IPS-18a (cell line): ENCODE results near the gene ACKR2.

Experiments used
- H3K27ac ChIP-seq: one replicate; pipeline ENCODE4 v1.5.1; 2013; ENCODE audit warnings: low read length
- H3K27me3 ChIP-seq: one replicate; pipeline ENCODE4 v1.6.1; 2013; ENCODE audit warnings: mild to moderate bottlenecking, low read length; ENCODE audit not compliant: control insufficient read depth, insufficient read depth
- H3K36me3 ChIP-seq: one replicate; pipeline ENCODE4 v1.6.1; 2013; ENCODE audit warnings: low read depth, low read length; ENCODE audit not compliant: control insufficient read depth
- H3K4me1 ChIP-seq: one replicate; pipeline ENCODE4 v1.6.1; 2013; ENCODE audit warnings: low read depth, low read length; ENCODE audit not compliant: control insufficient read depth
- H3K4me3 ChIP-seq: one replicate; pipeline ENCODE4 v1.5.1; 2013; ENCODE audit warnings: low read length
- H3K9ac ChIP-seq: one replicate; pipeline ENCODE4 v1.6.1; 2013; ENCODE audit warnings: mild to moderate bottlenecking, low read length, moderate library complexity
- H3K9me3 ChIP-seq: one replicate; pipeline ENCODE4 v1.6.1; 2013; ENCODE audit warnings: low read depth, low read length; ENCODE audit not compliant: control insufficient read depth

Gene ACKR2

DNA sequence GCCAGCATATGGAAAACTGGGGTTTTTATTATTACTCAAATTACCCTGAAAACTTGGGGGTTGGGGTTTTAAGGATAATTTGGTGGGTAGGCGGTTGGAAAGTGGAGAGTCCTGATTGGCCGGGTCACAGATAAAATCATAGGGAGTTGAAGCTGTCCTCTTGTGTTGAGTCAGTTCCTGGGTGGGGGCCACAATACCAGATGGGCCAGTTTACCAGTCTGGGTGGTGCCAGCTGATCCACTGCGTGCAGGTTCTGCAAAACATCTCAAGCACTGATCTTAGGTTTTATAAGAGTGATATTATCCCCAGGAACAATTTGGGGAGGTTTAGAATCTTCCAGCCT lies 91.8 kb downstream of the ACKR2 start:
- H3K9me3 ChIP-seq = no peaks in the 10 kb centered on the region
- no peak overlapping the region for H3K27ac ChIP-seq
- no peaks in the 10 kb centered on the region for H3K27me3 ChIP-seq
- H3K4me3 ChIP-seq = no peak overlapping the region
- no peaks in the 10 kb centered on the region for H3K36me3 ChIP-seq
- H3K4me1 ChIP-seq = peaks cover 1% of the 10 kb centered on the region
- H3K9ac ChIP-seq = no peak overlapping the region

DNA sequence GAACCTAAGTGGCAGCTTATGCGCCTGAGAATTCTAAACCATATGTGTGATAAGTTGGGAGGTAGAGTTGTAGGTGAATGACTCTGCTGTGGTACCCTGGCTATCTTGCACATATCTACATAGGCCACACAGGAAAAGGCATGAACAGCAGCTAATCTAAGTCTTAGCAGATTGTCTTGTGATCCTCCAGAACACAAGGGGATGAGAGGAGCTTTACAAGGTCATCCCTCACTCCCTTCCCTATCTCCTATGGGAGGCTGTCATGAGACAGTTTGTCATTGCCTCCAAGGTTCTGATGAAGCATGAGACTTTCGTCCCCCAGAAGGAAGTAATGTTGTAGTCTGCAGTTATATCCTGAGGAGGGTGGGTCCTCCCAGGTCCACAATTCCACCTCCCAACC lies 93.0 kb downstream of the ACKR2 start:
- H3K4me3 ChIP-seq = no peak overlapping the region
- H3K9me3 ChIP-seq = no peaks in the 10 kb centered on the region
- H3K4me1 ChIP-seq = no peaks in the 10 kb centered on the region
- no peaks in the 10 kb centered on the region for H3K36me3 ChIP-seq
- no peak overlapping the region for H3K9ac ChIP-seq
- H3K27ac ChIP-seq = no peak overlapping the region
- no peaks in the 10 kb centered on the region for H3K27me3 ChIP-seq

DNA sequence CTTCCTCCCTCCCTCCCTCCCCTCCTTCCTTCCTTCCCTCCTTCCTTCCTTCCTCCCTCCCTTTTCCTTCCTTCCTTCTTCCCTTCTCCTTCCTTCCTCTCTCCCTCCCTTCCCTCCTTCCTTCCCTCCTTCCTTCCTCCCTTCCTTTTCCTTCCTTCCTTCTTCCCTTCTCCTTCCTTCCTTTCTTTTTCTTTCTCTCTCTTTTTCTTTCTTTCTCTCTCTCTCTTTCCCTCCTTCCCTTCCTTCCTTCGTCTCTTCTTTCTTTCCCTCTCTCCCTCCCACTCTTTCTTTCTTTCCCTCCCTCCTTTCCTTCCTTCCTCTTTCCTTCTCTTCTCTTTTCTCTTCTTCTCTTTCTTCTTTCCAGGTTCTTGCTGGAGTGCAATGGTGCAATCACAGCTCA lies 94.8 kb downstream of the ACKR2 start:
- H3K9me3 ChIP-seq = no peaks in the 10 kb centered on the region
- no peak overlapping the region for H3K27ac ChIP-seq
- H3K36me3 ChIP-seq = no peaks in the 10 kb centered on the region
- H3K4me1 ChIP-seq = no peaks in the 10 kb centered on the region
- no peak overlapping the region for H3K9ac ChIP-seq
- no peak overlapping the region for H3K4me3 ChIP-seq
- no peaks in the 10 kb centered on the region for H3K27me3 ChIP-seq

DNA sequence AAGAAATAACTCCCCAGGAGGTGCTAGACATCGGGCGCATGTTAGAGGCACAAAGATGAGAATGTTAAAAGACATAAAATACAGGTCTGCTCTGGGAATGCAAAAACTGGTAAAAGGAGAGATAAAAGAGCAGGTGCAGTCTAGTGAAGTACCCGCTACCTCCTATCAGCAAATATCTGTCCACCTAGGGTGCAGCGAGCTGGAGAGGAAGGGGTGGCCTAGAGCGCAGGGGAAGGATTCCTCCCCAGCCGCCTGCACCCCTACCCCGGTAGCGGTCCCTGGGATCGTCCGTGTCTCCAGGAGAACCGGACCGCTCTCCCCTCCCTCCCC lies 96.5 kb downstream of the ACKR2 start:
- no peak overlapping the region for H3K9ac ChIP-seq
- no peaks in the 10 kb centered on the region for H3K36me3 ChIP-seq
- no peak overlapping the region for H3K4me3 ChIP-seq
- H3K27me3 ChIP-seq = no peaks in the 10 kb centered on the region
- H3K9me3 ChIP-seq = no peaks in the 10 kb centered on the region
- H3K27ac ChIP-seq = no peak overlapping the region
- H3K4me1 ChIP-seq = no peaks in the 10 kb centered on the region

- no peaks in the 10 kb centered on the region for H3K9me3 ChIP-seq
- no peaks in the 10 kb centered on the region for H3K27me3 ChIP-seq
- no peaks in the 10 kb centered on the region for H3K36me3 ChIP-seq
- no peak within 1 kb of the TSS for H3K4me3 ChIP-seq
- H3K9ac ChIP-seq = no peak within 1 kb of the TSS
- H3K4me1 ChIP-seq = no peaks in the 10 kb centered on the region
- no peak within 1 kb of the TSS for H3K27ac ChIP-seq
Observed at GRCh38 chr3:42906070-42906847, 97.0 kb downstream of the ACKR2 start, which contains the start of gene ZNF662. Gene ZNF662 (plus strand): TSS chr3:42906142. CDS start chr3:42908115, 1,973 bp downstream.

DNA sequence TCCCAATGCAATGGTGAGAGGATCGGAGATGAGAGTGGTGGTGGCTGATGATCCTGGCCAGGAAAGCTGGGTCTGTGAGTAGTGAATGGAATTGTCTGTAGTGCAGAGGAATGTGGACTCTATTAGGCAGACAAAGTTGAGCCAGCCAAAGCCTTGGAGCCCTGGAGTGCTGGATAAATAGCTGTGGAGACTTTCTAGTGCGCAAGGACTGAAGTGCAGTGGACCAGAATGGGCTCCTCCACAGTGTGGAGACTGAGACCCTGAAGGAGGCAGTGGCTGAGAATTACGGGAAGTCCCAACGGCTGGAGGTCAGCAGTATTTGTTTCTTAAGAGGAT lies 97.6 kb downstream of the ACKR2 start:
- H3K4me1 ChIP-seq = no peaks in the 10 kb centered on the region
- H3K36me3 ChIP-seq = no peaks in the 10 kb centered on the region
- no peak overlapping the region for H3K27ac ChIP-seq
- H3K9me3 ChIP-seq = no peaks in the 10 kb centered on the region
- H3K9ac ChIP-seq = no peak overlapping the region
- H3K4me3 ChIP-seq = no peak overlapping the region
- H3K27me3 ChIP-seq = no peaks in the 10 kb centered on the region

- H3K36me3 ChIP-seq = no peaks in the 10 kb centered on the region
- no peak overlapping the region for H3K27ac ChIP-seq
- H3K9ac ChIP-seq = no peak overlapping the region
- peaks cover 3% of the 10 kb centered on the region for H3K9me3 ChIP-seq
- no peaks in the 10 kb centered on the region for H3K27me3 ChIP-seq
- no peak overlapping the region for H3K4me3 ChIP-seq
- H3K4me1 ChIP-seq = no peaks in the 10 kb centered on the region
Observed at GRCh38 chr3:42908675-42909074, 99.4 kb downstream of the ACKR2 start.

GRCh38 chr3:42911551-42911950 lies 102.3 kb downstream of the ACKR2 start:
- H3K27me3 ChIP-seq = no peaks in the 10 kb centered on the region
- H3K27ac ChIP-seq = no peak overlapping the region
- H3K36me3 ChIP-seq = no peaks in the 10 kb centered on the region
- H3K4me1 ChIP-seq = no peaks in the 10 kb centered on the region
- H3K9ac ChIP-seq = no peak overlapping the region
- no peak overlapping the region for H3K4me3 ChIP-seq
- peaks cover 26% of the 10 kb centered on the region for H3K9me3 ChIP-seq

GRCh38 chr3:42914771-42915515 lies 105.7 kb downstream of the ACKR2 start:
- no peaks in the 10 kb centered on the region for H3K36me3 ChIP-seq
- peaks cover 30% of the 10 kb centered on the region for H3K9me3 ChIP-seq
- H3K9ac ChIP-seq = no peak overlapping the region
- H3K27ac ChIP-seq = no peak overlapping the region
- no peaks in the 10 kb centered on the region for H3K4me1 ChIP-seq
- no peak overlapping the region for H3K4me3 ChIP-seq
- H3K27me3 ChIP-seq = no peaks in the 10 kb centered on the region
